ENCODE data around the gene RAPGEF4.

Gene RAPGEF4

GRCh38 chr2:173099804-173100203 is 364.2 kb downstream of the RAPGEF4 start:
- H3K27me3 ChIP-seq (ENCODE audit: control insufficient read depth in 2 of 2, insufficient read depth in 2 of 2, low read length in 2 of 2) = no peaks in the 10 kb centered on the region
- H3K4me3 ChIP-seq (ENCODE audit: low read length in 2 of 2) = no peak overlapping the region
- no peaks in the 10 kb centered on the region for H3K4me1 ChIP-seq (ENCODE audit: control insufficient read depth in 2 of 2, insufficient read depth in 2 of 2, low read length in 2 of 2)
- H3K27ac ChIP-seq (ENCODE audit: low read depth in 2 of 2, low read length in 2 of 2) = no peak overlapping the region
- no peaks in the 10 kb centered on the region for H3K9me3 ChIP-seq (ENCODE audit: control insufficient read depth in 2 of 2, low read length in 2 of 2)
- H3K36me3 ChIP-seq (ENCODE audit: control insufficient read depth in 2 of 2, insufficient read depth in 2 of 2, low read length in 2 of 2) = no peaks in the 10 kb centered on the region
- no peak overlapping the region for H3K9ac ChIP-seq (ENCODE audit: low read depth in 1 of 2, low read length in 2 of 2)

GRCh38 chr2:173101687-173102086 is 366.0 kb downstream of the RAPGEF4 start:
- Histone ChIP-seq H3K27ac (ENCODE audit: low read depth in 2 of 2, low read length in 2 of 2) (no peak overlapping the region), H3K4me3 (ENCODE audit: low read length in 2 of 2) (no peak overlapping the region), H3K4me1 (ENCODE audit: control insufficient read depth in 2 of 2, insufficient read depth in 2 of 2, low read length in 2 of 2) (no peaks in the 10 kb centered on the region), H3K36me3 (ENCODE audit: control insufficient read depth in 2 of 2, insufficient read depth in 2 of 2, low read length in 2 of 2) (no peaks in the 10 kb centered on the region), H3K9ac (ENCODE audit: low read depth in 1 of 2, low read length in 2 of 2) (no peak overlapping the region), H3K27me3 (ENCODE audit: control insufficient read depth in 2 of 2, insufficient read depth in 2 of 2, low read length in 2 of 2) (no peaks in the 10 kb centered on the region), H3K9me3 (ENCODE audit: control insufficient read depth in 2 of 2, low read length in 2 of 2) (no peaks in the 10 kb centered on the region)
